IPS-NIHi11 (cell line): Measurements from ENCODE around the gene FMO2.

ENCODE experiments used
- DNase-seq: peaks from one replicate; pipeline ENCODE4 v3.0.0; 2012; ENCODE audit warnings: mixed read lengths, low spot score

FMO2 gene

DNA sequence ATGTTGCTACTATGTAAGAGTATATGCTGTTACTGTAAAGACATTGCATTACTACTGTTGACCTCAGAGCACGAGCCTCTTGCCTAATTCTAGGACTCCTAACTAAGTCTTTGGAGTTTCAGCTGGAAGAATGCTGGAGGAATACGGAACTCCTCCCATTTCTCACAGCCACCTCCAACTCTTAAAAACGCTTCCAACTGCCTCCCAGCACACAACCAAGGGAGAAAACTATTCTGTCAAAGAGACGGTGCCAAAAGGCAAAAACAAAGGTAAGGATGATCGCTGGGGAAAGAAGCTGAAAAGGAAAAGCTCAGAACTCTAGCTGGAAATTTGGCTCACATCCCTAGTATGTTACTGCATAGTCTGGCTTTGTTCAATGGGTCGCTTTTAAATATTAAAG, at the start of gene FMO2:
Gene FMO2, plus strand, starts transcription at position 210 of the 400 bp plus-strand sequence. CDS start 414 bp downstream, outside the sequence.
- no peak for DNase-seq

DNA sequence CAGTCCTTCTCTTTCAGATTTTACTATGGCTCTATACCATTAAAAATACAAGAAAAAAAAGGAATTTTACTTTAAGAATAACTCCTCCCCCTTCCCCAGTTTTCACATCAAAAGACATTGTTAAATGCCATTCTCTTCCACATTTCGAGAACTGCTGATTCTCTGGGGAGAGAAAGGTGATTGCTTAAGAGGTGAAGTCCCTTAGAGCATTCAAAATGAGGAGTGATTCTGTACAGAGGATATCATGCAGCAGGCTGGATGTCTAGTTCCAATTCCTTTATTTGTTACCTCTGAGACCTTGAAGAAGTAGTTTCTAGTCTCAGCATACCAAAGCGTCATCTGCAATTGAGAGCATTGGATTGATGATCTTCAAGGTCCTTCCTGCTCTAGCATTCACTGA, 47.5 kb upstream of the FMO2 start:
- no peak for DNase-seq

DNA sequence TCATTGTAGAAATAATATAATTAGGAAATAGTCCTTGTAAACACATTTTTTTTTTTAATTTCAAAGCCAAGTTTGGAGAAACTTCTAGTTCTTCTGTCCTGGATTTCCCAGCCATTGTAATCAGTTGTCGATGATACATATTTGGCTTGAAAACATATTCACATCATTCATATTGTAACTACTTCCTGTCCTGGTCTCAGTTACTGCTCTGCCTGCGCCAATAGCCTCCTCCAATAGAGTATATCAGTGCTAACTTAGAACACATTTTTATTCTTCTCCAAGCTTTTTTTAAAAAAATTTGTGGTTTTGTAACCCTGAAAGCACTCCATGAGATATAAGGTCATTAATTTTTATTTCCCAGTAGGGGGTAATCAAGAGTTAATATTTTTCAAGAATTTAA, 46.1 kb upstream of the FMO2 start:
- no peak for DNase-seq

DNA sequence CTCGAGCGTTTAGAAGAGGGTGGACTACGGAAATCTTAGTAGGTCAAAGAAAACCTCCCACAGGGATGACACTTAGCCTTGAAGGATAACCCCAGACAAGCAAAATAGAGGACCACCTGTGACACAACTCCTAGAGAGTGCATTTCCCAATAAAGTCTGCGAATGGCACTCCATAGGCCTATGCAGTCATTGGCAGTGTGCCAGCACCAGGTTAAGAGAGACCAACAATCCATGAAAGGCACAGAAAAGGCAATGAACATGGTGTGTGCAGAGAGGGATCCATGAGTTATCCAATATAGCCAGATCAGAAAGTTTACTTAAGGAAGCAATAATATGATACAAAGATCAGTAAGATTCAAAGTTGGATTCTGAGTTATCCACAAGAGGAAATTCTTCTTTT, 45.2 kb upstream of the FMO2 start:
- DNase-seq = no peak

DNA sequence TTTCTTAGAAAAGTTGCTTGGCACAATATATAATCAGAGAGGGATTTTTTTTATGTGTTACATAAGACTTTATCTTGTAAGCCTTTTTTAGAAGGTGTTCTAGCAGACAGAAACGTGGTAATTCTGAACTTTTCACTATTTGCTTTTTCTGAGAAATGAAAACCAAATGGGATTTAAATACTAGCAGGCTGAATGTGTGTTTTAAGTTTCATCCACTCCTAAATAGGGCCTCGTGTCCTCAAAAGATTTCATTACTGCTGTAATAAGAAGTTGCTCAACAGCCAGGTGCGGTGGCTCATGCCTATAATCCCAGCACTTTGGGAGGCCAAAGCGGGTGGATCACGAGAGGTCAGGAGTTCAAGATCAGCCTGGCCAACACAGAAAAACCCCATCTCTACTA, 44.7 kb upstream of the FMO2 start:
- no peak for DNase-seq

DNA sequence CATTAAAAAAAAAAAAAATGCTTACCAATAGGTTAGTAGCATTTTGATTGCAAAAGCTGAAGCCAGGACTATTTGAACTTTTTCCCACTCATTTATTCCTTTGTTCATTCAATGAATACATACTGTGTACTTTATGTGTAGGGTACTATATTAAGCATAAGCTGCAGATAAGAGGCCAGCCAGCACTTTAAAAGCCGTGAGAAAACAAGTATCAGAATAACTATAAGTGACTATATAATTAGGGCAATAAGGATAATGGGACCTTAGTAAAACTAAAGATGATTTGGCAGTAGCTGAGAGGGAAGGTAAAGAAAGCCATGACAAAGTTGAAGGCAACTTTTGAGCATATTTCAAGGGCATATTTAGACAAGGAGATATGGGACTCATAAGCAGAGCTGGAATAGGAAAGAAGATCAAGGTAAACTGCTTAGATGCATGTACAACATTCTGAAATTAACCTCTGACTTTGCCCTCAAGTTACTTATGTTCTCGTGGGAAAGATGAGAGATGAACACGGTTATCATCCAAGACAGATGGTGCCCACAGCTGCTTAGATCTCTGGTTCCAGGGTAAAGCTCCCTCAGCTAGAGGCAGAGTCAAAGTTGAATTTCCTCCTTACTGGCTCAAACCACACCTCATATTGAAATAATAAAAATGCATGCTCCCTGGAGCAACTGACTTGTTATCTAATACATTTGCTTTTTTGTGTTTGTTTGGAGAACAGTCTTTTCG, 44.0 kb upstream of the FMO2 start:
- no peak for DNase-seq

DNA sequence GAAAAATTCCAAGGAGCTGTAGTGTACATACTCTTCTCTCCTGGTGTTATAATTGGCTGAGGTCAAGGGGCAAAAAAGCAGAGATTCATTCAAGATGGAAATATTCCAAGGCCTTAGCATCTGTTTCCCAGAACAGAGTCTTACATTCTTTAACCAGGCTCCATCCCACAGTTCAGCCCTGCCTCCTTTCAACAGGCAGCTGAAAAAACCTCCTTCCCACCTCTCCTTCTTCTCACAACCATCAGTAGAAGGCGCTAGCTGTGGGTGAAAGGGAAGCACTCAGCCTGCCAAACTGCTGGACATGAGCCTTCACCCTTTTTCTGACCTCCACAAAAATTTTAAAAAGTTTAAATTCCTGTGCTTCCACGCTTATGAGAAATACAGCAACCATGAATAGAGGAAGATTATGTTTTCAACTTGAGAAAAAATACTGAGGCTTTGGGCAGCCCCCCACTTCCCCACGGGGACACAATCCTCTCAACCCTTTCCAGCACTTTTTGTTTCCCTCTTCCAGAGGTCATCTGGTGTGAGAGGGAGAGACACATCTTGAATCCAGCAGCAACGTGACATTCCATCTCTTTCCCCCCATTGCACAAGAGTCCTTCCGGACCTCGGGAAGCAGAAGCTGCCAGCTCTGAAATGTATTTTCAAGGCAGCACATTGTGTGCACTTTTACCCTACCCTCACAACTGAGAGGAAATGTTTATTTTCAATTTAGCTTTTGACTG, 43.2 kb upstream of the FMO2 start:
- no peak for DNase-seq

DNA sequence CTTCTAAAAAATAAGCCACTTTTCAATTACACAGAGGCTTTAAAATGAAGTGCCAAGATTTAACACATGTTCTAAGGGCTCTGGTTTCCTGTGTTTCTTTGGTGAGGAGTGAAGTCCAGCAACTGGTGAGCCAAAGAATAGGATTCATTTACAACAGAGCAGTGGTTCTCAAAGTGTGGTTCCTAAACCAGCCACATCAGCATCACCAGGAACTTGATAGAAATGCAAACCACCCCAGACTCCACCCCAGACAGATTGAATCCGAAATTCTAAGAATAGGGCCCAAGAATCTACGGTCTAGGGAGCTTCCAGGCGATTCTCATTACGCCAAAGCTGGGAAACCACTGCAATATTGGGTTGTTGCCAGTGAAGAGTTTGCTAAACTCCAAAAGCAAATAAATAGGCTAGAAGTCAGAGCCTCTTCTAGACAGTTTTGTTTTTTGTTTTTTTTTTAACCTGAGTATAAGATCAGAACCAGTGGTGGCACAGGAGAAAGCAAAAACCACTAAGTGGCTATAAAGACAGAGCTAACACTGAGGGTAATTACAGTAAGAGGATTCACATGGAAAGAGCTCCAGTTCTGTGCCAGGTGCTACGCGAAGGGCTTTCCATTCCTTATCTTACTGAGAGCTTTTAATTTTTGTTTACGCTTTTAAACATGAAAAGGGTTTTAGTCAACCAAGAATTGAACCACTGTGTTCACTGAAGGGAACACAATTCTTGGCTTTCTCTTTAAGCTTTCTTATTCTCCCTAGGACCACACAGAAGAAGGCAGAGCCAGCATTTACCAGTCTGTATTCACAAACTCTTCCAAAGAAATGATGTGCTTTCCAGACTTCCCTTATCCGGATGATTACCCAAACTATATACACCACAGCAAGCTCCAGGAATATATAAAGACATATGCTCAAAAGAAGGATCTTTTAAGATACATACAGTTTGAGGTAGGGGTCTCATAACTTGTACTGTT, 42.4 kb upstream of the FMO2 start:
- DNase-seq = no peak

DNA sequence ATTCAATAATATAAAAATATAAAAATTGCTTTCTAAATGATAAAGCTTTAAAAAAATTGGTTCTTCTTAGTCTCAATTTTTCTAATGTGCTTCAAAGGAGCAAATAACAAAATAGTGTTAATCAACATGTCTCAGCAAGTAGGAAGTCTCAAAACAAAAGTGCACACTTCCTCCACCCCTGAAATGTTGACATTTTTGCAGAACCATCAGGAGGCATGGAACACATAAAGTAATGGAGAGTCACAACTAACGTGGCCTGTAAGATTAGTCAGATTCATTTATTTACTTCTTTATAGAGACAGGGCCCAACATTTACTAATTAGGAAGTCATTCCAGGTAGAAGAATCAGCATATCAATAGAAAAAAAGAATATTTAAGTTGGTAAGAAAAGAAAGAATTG, 34.9 kb upstream of the FMO2 start:
- DNase-seq = no peak

GRCh38 chr1:171152549-171152948, 32.6 kb upstream of the FMO2 start:
- DNase-seq = no peak

GRCh38 chr1:171155484-171155883, 29.6 kb upstream of the FMO2 start:
- no peak for DNase-seq

- DNase-seq = no peak
These were observed 27.0 kb upstream of the FMO2 start for GRCh38 chr1:171158096-171158495.

DNA sequence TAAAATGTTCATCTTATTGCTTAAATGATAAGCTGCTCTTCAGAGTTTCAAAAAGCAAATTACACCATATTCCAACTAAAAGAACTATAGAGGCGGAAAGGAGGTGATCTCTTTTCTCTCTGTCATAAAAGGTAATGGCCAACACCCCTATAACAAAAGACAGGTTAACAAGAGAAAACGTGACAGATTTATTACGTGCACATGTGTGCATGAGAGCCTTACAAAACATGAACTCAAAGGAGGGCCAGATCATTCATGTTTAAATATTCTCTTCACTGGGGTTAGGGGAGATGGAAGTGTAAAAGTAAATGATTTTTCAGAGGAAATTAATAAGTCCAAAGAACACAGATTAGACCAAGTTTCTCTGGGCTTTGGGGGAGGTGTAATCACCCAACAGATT, 26.5 kb upstream of the FMO2 start:
- no peak for DNase-seq

- no peak for DNase-seq
These were observed 26.0 kb upstream of the FMO2 start for GRCh38 chr1:171159148-171159547.

- no peak for DNase-seq
These were observed 24.9 kb upstream of the FMO2 start for GRCh38 chr1:171160211-171160610.

DNA sequence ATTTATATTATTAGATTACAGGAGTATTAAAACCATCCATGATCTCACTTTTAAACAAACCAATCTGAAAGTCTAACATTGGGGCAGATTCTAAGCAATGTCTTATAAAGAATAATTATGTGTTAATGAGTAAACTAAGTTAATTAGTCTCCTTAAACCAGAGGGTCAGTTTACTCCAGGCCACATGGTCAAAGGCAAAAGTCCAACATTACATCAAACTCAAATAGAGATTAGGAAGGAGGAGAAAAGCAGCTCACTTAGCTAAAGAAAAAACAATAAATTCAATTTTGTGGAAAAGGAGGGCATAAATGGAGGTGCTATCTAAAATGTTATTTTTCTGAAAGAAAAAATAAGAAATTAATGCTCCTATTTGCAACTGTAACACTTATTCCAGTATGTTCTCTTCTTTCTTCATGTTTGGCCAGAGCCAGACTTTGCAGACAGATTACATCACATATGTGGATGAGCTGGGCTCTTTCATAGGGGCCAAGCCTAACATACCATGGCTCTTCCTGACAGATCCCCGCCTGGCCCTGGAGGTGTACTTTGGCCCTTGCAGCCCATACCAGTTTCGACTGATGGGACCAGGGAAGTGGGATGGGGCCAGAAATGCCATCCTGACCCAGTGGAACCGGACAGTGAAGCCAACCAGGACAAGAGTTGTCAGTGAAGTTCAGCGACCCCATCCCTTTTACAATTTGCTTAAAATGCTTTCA, 24.3 kb upstream of the FMO2 start:
- no peak for DNase-seq

- DNase-seq = no peak
These were observed 23.7 kb upstream of the FMO2 start for GRCh38 chr1:171161431-171161830.

DNA sequence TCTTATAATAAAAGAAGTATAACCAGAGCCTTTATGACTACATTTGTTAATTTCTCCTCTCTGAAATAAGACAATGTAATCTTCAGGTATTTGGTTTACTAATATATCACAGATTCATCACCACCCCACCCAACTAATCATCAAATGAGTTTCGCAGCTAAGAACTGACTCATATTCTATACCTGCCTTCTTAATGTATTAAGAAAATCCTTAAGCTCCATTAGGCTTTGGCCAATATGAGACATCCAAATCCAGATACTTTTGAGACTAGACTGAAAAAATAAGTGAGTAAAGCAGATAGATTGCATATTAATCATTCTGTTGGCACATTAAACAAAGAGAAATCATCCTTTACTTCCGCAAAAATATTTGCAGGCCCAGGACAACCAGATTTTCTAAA, 18.7 kb upstream of the FMO2 start:
- DNase-seq = no peak

- DNase-seq = no peak
These were observed 17.3 kb upstream of the FMO2 start for GRCh38 chr1:171167785-171168184.

DNA sequence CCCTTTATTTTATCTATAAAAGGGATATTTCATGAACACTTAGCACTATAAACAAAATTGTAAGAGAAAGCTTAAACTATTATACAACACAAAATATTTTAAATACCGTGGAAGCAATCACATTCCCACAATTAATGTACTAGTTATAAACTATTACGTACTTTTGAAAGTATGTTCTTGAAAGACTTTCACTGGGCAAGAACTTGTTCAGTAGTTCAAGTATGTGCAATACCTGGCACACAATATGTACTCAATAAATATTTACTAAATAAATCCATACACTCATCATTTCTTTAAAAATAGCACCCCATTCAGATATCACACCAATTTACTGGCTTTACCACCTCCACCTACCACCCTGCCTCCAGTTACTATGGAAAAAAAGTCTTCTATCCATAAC, 12.6 kb upstream of the FMO2 start:
- no peak for DNase-seq

DNA sequence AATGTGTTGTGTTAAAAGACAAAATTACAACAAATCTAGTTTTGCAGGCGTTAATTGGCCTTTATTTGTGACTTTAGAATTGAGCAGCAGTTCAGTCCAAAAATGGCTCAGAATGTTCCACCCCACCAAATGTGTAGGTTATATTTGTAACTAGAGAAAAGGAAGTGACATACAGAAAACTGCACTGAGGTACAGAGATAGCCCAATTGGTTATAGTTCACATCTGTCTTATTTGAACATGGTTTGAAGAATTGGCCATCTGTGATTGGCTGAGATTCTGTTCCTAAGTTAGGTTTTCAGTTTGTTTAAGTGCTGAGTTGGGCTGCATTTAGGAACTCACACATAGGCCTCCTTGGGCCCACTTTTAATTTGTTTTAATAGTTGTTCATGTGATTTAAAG, 12.0 kb upstream of the FMO2 start:
- DNase-seq = no peak
